Measurements from ENCODE around the gene PRR12. TPM values are rescaled to one million over a fixed set of nuclear protein-coding genes. Genes with fewer than 3 reads are reported as not detected.

Gene PRR12, protein sequence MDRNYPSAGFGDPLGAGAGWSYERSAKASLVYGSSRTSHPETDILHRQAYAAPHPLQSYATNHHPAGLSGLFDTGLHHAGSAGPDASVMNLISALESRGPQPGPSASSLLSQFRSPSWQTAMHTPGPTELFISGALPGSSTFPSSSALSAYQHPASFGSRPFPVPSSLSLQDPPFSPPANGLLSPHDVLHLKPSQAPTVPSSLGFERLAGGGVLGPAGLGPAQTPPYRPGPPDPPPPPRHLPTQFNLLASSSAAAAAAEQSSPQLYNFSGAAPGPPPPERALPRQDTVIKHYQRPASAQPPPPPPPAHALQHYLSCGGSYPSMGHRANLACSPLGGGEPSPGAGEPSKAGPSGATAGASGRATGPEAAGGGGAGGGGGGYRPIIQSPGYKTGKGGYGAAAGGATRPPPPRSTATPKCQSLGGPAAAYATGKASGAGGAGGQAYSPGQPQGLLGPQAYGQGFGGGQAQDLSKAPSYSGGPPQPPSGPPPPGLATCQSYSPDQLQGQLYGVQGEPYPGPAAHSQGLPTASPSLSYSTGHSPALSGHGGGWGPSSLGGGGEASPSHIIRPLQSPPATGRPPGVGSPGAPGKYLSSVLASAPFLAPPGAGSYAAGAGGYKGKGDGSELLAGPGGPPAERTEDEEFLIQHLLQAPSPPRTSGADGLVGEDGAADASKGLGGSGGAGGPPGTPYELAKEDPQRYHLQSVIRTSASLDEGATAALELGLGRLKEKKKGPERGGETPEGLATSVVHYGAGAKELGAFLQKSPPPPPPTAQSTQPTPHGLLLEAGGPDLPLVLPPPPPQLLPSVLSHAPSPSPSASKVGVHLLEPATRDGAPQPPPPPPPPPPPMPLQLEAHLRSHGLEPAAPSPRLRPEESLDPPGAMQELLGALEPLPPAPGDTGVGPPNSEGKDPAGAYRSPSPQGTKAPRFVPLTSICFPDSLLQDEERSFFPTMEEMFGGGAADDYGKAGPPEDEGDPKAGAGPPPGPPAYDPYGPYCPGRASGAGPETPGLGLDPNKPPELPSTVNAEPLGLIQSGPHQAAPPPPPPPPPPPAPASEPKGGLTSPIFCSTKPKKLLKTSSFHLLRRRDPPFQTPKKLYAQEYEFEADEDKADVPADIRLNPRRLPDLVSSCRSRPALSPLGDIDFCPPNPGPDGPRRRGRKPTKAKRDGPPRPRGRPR (N-terminal part only)
- 27.4 TPM for total RNA-seq
- 4.9 TPM for polyA plus RNA-seq (ENCODE audit: insufficient read depth, low read depth, low replicate concordance)
- long read RNA-seq, donor 1, partial matches to known transcripts: 29 of 29 reads
- long read RNA-seq, donor 1, other reads (novel, unspliced or antisense): 0 of 29 reads
- long read RNA-seq, donor 2, partial matches to known transcripts: 10 of 10 reads
- long read RNA-seq, donor 2, other reads (novel, unspliced or antisense): 0 of 10 reads
- long read RNA-seq, donor 3, partial matches to known transcripts: 11 of 11 reads
- long read RNA-seq, donor 3, other reads (novel, unspliced or antisense): 0 of 11 reads
- long read RNA-seq, donor 4, partial matches to known transcripts: 10 of 10 reads
- long read RNA-seq, donor 4, other reads (novel, unspliced or antisense): 0 of 10 reads
- long read RNA-seq, donor 5: 0 reads
- long read RNA-seq, donor 6: 0 reads
- long read RNA-seq, donor 7, partial matches to known transcripts: 7 of 12 reads
- long read RNA-seq, donor 7, other reads (novel, unspliced or antisense): 5 of 12 reads
- long read RNA-seq, donor 8, partial matches to known transcripts: 10 of 10 reads
- long read RNA-seq, donor 8, other reads (novel, unspliced or antisense): 0 of 10 reads
- long read RNA-seq, donor 9, partial matches to known transcripts: 0 of 1 reads
- long read RNA-seq, donor 9, other reads (novel, unspliced or antisense): 0 of 1 reads
- long read RNA-seq, donor 10, partial matches to known transcripts: 11 of 11 reads
- long read RNA-seq, donor 10, other reads (novel, unspliced or antisense): 0 of 11 reads

DNA sequence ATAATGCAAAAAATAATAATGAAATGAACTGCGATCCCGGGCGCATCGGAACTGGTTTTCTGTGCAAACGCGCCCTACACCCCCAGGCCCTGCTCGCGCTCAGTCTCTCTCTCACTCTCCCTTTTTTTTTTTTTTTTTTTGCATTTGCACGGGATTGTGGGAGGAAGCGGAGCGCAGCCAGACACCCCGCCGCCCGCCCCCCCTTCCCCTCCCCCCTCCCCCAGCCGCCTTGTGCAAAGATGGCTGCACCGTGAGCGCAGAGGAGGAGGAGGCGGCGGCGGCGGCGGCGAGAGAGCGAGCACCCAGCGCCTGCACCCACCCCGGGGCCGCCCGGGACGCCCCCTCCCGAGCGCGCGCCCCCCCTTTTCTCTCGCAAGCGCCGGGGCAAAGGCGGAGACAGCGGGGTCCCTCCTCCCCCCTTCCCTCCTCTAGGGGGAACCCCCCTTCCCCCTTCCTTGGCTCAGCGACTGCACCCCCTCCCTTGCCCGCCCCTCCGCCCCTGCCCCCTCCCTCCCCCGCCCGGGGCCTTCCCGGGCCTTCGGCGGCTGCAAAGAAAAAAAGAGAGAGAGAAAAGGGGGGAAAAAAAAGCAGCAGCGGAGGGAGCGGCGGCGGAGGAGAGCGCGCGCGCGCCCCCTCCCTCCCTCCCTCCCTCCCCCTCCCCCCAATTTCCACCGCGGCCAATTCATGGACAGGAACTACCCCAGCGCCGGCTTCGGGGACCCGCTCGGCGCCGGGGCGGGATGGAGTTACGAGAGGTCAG, at the start of gene PRR12:
PRR12 (plus strand) TSS at position 212 of the 760 bp plus-strand sequence; CDS start at position 685, 473 bp downstream.
- Histone ChIP-seq H3K36me3 (ENCODE audit: control insufficient read depth in 2 of 3, insufficient read depth in 3 of 3, low read length in 3 of 3) (peaks cover 0 to 10% (median 0%) of the 10 kb centered on the region in 3 donors), H3K27me3 (ENCODE audit: control insufficient read depth, insufficient read depth, low read length) (no peaks in the 10 kb centered on the region), H3K9me3 (ENCODE audit: control insufficient read depth in 2 of 3, insufficient read depth in 1 of 3, low read length in 3 of 3) (no peaks in the 10 kb centered on the region), H3K9ac (ENCODE audit: low read length in 3 of 3) (peak within 1 kb of the TSS; percentile 47 to 96 (median 89)), H3K27ac (ENCODE audit: low read depth in 2 of 2, low read length in 2 of 2) (peak within 1 kb of the TSS; percentile 86 to 91), H3K4me1 (ENCODE audit: control insufficient read depth in 2 of 3, insufficient read depth in 2 of 3, low read depth in 1 of 3, low read length in 3 of 3) (peaks cover 0 to 15% (median 0%) of the 10 kb centered on the region in 3 donors), H3K4me3 (ENCODE audit: low read length in 3 of 3) (peak within 1 kb of the TSS; percentile 71 to 88 (median 79))
- DNase-seq (peak; percentile 76 to 94 (median 89)), FAIRE-seq (no peak)
- TF ChIP-seq, protein P1, sequence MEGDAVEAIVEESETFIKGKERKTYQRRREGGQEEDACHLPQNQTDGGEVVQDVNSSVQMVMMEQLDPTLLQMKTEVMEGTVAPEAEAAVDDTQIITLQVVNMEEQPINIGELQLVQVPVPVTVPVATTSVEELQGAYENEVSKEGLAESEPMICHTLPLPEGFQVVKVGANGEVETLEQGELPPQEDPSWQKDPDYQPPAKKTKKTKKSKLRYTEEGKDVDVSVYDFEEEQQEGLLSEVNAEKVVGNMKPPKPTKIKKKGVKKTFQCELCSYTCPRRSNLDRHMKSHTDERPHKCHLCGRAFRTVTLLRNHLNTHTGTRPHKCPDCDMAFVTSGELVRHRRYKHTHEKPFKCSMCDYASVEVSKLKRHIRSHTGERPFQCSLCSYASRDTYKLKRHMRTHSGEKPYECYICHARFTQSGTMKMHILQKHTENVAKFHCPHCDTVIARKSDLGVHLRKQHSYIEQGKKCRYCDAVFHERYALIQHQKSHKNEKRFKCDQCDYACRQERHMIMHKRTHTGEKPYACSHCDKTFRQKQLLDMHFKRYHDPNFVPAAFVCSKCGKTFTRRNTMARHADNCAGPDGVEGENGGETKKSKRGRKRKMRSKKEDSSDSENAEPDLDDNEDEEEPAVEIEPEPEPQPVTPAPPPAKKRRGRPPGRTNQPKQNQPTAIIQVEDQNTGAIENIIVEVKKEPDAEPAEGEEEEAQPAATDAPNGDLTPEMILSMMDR (IDR thresholded peaks at IDR 0.05; ENCODE audit: borderline replicate concordance, extremely low read depth, insufficient read depth): no peak
- intact Hi-C loops (cut with DNase I): no loop called here

DNA sequence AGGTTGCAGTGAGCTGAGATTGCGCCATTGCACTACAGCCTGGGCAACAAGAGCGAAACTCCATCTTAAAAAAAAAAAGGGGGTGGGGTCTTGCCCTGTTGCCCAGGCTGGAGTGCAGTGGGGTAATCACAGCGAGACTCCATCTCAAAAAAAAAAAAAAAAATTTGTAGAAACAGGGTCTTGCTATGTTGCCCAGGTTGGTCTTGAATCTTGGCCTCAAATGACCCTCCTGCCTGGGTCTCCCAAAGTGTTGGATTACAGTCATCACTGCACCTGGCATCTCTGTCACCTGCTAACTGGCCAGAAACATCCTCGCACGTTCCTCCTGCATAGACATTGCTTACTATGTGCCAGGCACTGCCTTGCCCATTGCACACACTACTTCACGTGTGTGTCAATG, 49.1 kb upstream of the PRR12 start:
- Histone ChIP-seq H3K36me3 (ENCODE audit: control insufficient read depth in 2 of 3, insufficient read depth in 3 of 3, low read length in 3 of 3) (peaks cover 0 to 4% (median 4%) of the 10 kb centered on the region in 3 donors), H3K9me3 (ENCODE audit: control insufficient read depth in 2 of 3, insufficient read depth in 1 of 3, low read length in 3 of 3) (no peaks in the 10 kb centered on the region), H3K4me3 (ENCODE audit: low read length in 3 of 3) (no peak overlapping the region), H3K9ac (ENCODE audit: low read length in 3 of 3) (no peak overlapping the region), H3K27me3 (ENCODE audit: control insufficient read depth, insufficient read depth, low read length) (no peaks in the 10 kb centered on the region), H3K4me1 (ENCODE audit: control insufficient read depth in 2 of 3, insufficient read depth in 2 of 3, low read depth in 1 of 3, low read length in 3 of 3) (peaks cover 0 to 2% (median 0%) of the 10 kb centered on the region in 3 donors), H3K27ac (ENCODE audit: low read depth in 2 of 2, low read length in 2 of 2) (no peak overlapping the region)
- no peak for FAIRE-seq
- TF ChIP-seq, protein P1 (IDR thresholded peaks at IDR 0.05; ENCODE audit: borderline replicate concordance, extremely low read depth, insufficient read depth): no peak
- DNase-seq: no peak
- intact Hi-C loops (cut with DNase I): no loop called here
